Measurements from ENCODE around the gene AQP2.

Gene AQP2

DNA sequence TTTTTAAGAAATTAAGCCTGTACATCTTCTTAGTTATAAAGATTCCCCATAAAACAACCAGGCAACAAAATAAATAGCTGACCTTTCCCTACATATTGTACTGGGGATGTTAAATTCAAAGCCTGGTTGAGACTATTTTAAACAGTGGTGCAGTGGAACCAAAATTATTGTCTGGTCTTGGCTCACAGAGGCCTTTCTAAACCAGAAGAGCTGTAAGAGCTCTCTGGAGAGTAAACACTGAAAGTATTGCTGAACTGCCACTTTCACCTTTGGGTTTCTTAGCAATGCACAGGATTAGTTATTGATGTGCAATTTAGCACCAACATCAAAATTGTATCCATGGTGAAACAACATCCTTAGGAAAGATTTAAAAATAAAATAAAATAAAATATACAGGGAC is 54.2 kb downstream of the AQP2 start:
- DNase-seq, result no peak

- DNase-seq, result no peak
Measured at GRCh38 chr12:50005175-50005574, 54.6 kb downstream of the AQP2 start.

DNA sequence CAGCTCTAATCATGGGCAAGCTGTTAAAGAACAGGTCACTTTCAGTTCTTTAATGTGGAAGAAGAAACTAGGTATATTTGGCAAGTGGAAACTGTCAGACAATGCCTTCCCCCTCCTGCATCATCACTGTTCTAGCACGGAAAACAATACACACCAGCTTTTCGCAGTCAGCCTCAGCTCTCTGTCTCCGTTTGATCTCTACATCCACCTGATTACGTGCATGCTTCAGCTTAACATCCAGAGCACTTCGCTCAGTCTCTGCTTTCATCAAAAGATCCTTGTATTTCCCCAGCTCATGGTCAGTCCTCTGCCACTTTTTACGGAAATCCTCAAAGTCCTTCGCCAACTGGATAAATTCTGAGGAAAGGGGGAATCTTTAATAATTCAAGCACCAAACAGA is 55.7 kb downstream of the AQP2 start:
- no peak for DNase-seq

DNA sequence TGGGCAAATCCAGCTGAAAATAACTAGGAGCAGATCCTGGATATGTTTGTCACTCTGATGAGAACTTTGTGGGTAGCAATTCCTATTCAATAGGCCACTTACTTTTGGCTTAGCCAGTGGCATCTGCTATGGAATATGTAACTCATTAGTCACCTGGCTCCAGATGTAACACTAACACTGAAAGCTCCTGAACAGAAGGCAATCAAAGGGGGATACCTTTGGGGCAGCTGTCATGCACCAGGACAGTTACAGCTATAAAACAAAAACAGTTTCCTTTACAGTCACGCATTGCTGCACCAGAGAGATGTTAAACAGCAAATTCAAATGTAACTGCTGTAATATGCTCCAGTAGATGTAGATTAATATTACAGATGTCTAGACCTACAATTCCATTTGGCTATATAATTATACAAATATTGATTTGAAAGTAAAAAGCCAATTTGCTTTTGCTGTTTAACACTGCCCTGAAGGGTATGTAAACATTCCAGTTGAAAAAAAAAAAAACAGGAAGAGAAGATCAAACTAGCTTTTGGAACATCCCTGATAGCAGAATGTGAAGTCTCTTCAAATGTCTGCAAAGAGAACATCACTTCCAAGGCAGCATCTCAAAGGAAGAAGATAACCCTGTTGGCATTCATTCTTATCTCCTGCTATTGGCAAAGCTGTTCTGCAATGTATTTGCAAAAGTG is 56.4 kb downstream of the AQP2 start:
- DNase-seq, result no peak

Data from stimulated activated CD4-positive, alpha-beta T cell treated with anti-CD3 and anti-CD28 coated beads, Interleukin-12 subunit alpha, Interleukin-12 subunit beta, amount 100 ng/mL, for 4 hours (primary cell).